Measurements from ENCODE around the gene ZNF333. TPM values are rescaled to one million over a fixed set of nuclear protein-coding genes. Genes with fewer than 3 reads are reported as not detected.

Gene ZNF333
- polyA plus RNA-seq, 2 donors: 4.0 to 6.9 TPM

GRCh38 chr19:14694641-14695266 lies 4.9 kb downstream of the ZNF333 start:
- Histone ChIP-seq H3K27ac (ENCODE audit: low read depth in 2 of 2, low read length in 1 of 2) (no peak overlapping the region), H3K9me3 (ENCODE audit: control insufficient read depth in 2 of 2, insufficient read depth in 1 of 2, low read depth in 1 of 2, low read length in 1 of 2) (no peaks in the 10 kb centered on the region), H3K4me3 (ENCODE audit: low read depth in 1 of 2, low read length in 2 of 2) (no peak overlapping the region), H3K4me1 (ENCODE audit: control insufficient read depth in 2 of 2, insufficient read depth in 2 of 2, low read length in 1 of 2) (no peaks in the 10 kb centered on the region), H3K27me3 (ENCODE audit: control insufficient read depth in 1 of 2, insufficient read depth in 2 of 2, low read length in 2 of 2) (no peaks in the 10 kb centered on the region), H3K36me3 (ENCODE audit: control insufficient read depth in 2 of 2, insufficient read depth in 2 of 2, low read length in 1 of 2) (peaks cover 14 to 18% of the 10 kb centered on the region in 2 donors)
- 78 to 81% methylated on average over 13 of the region's 13 CpGs for WGBS, 2 donors

- no peaks in the 10 kb centered on the region for H3K4me1 ChIP-seq (ENCODE audit: control insufficient read depth in 2 of 2, insufficient read depth in 2 of 2, low read length in 1 of 2)
- H3K27me3 ChIP-seq (ENCODE audit: control insufficient read depth in 1 of 2, insufficient read depth in 2 of 2, low read length in 2 of 2): no peaks in the 10 kb centered on the region
- no peak overlapping the region for H3K27ac ChIP-seq (ENCODE audit: low read depth in 2 of 2, low read length in 1 of 2)
- H3K4me3 ChIP-seq (ENCODE audit: low read depth in 1 of 2, low read length in 2 of 2): no peak overlapping the region
- H3K9me3 ChIP-seq (ENCODE audit: control insufficient read depth in 2 of 2, insufficient read depth in 1 of 2, low read depth in 1 of 2, low read length in 1 of 2): no peaks in the 10 kb centered on the region
- WGBS, 2 donors: 93 to 95% methylated on average over 5 of the region's 5 CpGs
- peaks cover 19 to 20% of the 10 kb centered on the region in 2 donors for H3K36me3 ChIP-seq (ENCODE audit: control insufficient read depth in 2 of 2, insufficient read depth in 2 of 2, low read length in 1 of 2)
Observed at GRCh38 chr19:14695471-14695870, 5.6 kb downstream of the ZNF333 start.

GRCh38 chr19:14699641-14700040 lies 9.8 kb downstream of the ZNF333 start:
- Histone ChIP-seq H3K4me3 (ENCODE audit: low read depth in 1 of 2, low read length in 2 of 2) (no peak overlapping the region), H3K27ac (ENCODE audit: low read depth in 2 of 2, low read length in 1 of 2) (no peak overlapping the region), H3K9me3 (ENCODE audit: control insufficient read depth in 2 of 2, insufficient read depth in 1 of 2, low read depth in 1 of 2, low read length in 1 of 2) (peaks cover 0 to 6% of the 10 kb centered on the region in 2 donors), H3K4me1 (ENCODE audit: control insufficient read depth in 2 of 2, insufficient read depth in 2 of 2, low read length in 1 of 2) (peaks cover 0 to 3% of the 10 kb centered on the region in 2 donors), H3K27me3 (ENCODE audit: control insufficient read depth in 1 of 2, insufficient read depth in 2 of 2, low read length in 2 of 2) (no peaks in the 10 kb centered on the region), H3K36me3 (ENCODE audit: control insufficient read depth in 2 of 2, insufficient read depth in 2 of 2, low read length in 1 of 2) (peaks cover 35 to 45% of the 10 kb centered on the region in 2 donors)
- 88 to 90% methylated on average over 8 of the region's 8 CpGs for WGBS, 2 donors

GRCh38 chr19:14700711-14701375 lies 11.0 kb downstream of the ZNF333 start:
- Histone ChIP-seq H3K27ac (ENCODE audit: low read depth in 2 of 2, low read length in 1 of 2) (no peak overlapping the region), H3K27me3 (ENCODE audit: control insufficient read depth in 1 of 2, insufficient read depth in 2 of 2, low read length in 2 of 2) (no peaks in the 10 kb centered on the region), H3K4me1 (ENCODE audit: control insufficient read depth in 2 of 2, insufficient read depth in 2 of 2, low read length in 1 of 2) (peaks cover 0 to 3% of the 10 kb centered on the region in 2 donors), H3K36me3 (ENCODE audit: control insufficient read depth in 2 of 2, insufficient read depth in 2 of 2, low read length in 1 of 2) (peaks cover 32 to 48% of the 10 kb centered on the region in 2 donors), H3K9me3 (ENCODE audit: control insufficient read depth in 2 of 2, insufficient read depth in 1 of 2, low read depth in 1 of 2, low read length in 1 of 2) (peaks cover 0 to 6% of the 10 kb centered on the region in 2 donors), H3K4me3 (ENCODE audit: low read depth in 1 of 2, low read length in 2 of 2) (no peak overlapping the region)
- WGBS, 2 donors: 94 to 96% methylated on average over 9 of the region's 9 CpGs

- Histone ChIP-seq H3K27ac (ENCODE audit: low read depth in 2 of 2, low read length in 1 of 2) (no peak overlapping the region), H3K4me3 (ENCODE audit: low read depth in 1 of 2, low read length in 2 of 2) (no peak overlapping the region), H3K9me3 (ENCODE audit: control insufficient read depth in 2 of 2, insufficient read depth in 1 of 2, low read depth in 1 of 2, low read length in 1 of 2) (peaks cover 0 to 6% of the 10 kb centered on the region in 2 donors), H3K36me3 (ENCODE audit: control insufficient read depth in 2 of 2, insufficient read depth in 2 of 2, low read length in 1 of 2) (peaks cover 43 to 58% of the 10 kb centered on the region in 2 donors), H3K4me1 (ENCODE audit: control insufficient read depth in 2 of 2, insufficient read depth in 2 of 2, low read length in 1 of 2) (peaks cover 0 to 3% of the 10 kb centered on the region in 2 donors), H3K27me3 (ENCODE audit: control insufficient read depth in 1 of 2, insufficient read depth in 2 of 2, low read length in 2 of 2) (no peaks in the 10 kb centered on the region)
- WGBS, 2 donors: 89 to 94% methylated on average over 6 of the region's 6 CpGs
Observed at GRCh38 chr19:14703833-14704232, 14.0 kb downstream of the ZNF333 start.

- Histone ChIP-seq H3K36me3 (ENCODE audit: control insufficient read depth in 2 of 2, insufficient read depth in 2 of 2, low read length in 1 of 2) (peaks cover 44 to 58% of the 10 kb centered on the region in 2 donors), H3K27ac (ENCODE audit: low read depth in 2 of 2, low read length in 1 of 2) (no peak overlapping the region), H3K9me3 (ENCODE audit: control insufficient read depth in 2 of 2, insufficient read depth in 1 of 2, low read depth in 1 of 2, low read length in 1 of 2) (peaks cover 0 to 6% of the 10 kb centered on the region in 2 donors), H3K27me3 (ENCODE audit: control insufficient read depth in 1 of 2, insufficient read depth in 2 of 2, low read length in 2 of 2) (no peaks in the 10 kb centered on the region), H3K4me1 (ENCODE audit: control insufficient read depth in 2 of 2, insufficient read depth in 2 of 2, low read length in 1 of 2) (peaks cover 0 to 3% of the 10 kb centered on the region in 2 donors), H3K4me3 (ENCODE audit: low read depth in 1 of 2, low read length in 2 of 2) (no peak overlapping the region)
- WGBS, 2 donors: 87 to 93% methylated on average over 6 of the region's 6 CpGs
Observed at GRCh38 chr19:14704450-14704849, 14.6 kb downstream of the ZNF333 start.

- WGBS, 2 donors: 93 to 99% methylated on average over 4 of the region's 4 CpGs
- Histone ChIP-seq H3K27me3 (ENCODE audit: control insufficient read depth in 1 of 2, insufficient read depth in 2 of 2, low read length in 2 of 2) (no peaks in the 10 kb centered on the region), H3K4me1 (ENCODE audit: control insufficient read depth in 2 of 2, insufficient read depth in 2 of 2, low read length in 1 of 2) (no peaks in the 10 kb centered on the region), H3K27ac (ENCODE audit: low read depth in 2 of 2, low read length in 1 of 2) (no peak overlapping the region), H3K4me3 (ENCODE audit: low read depth in 1 of 2, low read length in 2 of 2) (no peak overlapping the region), H3K9me3 (ENCODE audit: control insufficient read depth in 2 of 2, insufficient read depth in 1 of 2, low read depth in 1 of 2, low read length in 1 of 2) (peaks cover 29 to 47% of the 10 kb centered on the region in 2 donors), H3K36me3 (ENCODE audit: control insufficient read depth in 2 of 2, insufficient read depth in 2 of 2, low read length in 1 of 2) (peaks cover 47 to 60% of the 10 kb centered on the region in 2 donors)
Observed at GRCh38 chr19:14715841-14716240, 26.0 kb downstream of the ZNF333 start.

GRCh38 chr19:14718522-14719116 lies 28.8 kb downstream of the ZNF333 start:
- Histone ChIP-seq H3K4me3 (ENCODE audit: low read depth in 1 of 2, low read length in 2 of 2) (no peak overlapping the region), H3K36me3 (ENCODE audit: control insufficient read depth in 2 of 2, insufficient read depth in 2 of 2, low read length in 1 of 2) (peaks cover 42 to 47% of the 10 kb centered on the region in 2 donors), H3K27ac (ENCODE audit: low read depth in 2 of 2, low read length in 1 of 2) (no peak overlapping the region), H3K27me3 (ENCODE audit: control insufficient read depth in 1 of 2, insufficient read depth in 2 of 2, low read length in 2 of 2) (no peaks in the 10 kb centered on the region), H3K4me1 (ENCODE audit: control insufficient read depth in 2 of 2, insufficient read depth in 2 of 2, low read length in 1 of 2) (no peaks in the 10 kb centered on the region), H3K9me3 (ENCODE audit: control insufficient read depth in 2 of 2, insufficient read depth in 1 of 2, low read depth in 1 of 2, low read length in 1 of 2) (peaks cover 29 to 48% of the 10 kb centered on the region in 2 donors)
- WGBS, 2 donors: 95% methylated on average over 18 of the region's 18 CpGs

- WGBS, 2 donors: 98 to 99% methylated on average over 3 of the region's 3 CpGs
- Histone ChIP-seq H3K4me1 (ENCODE audit: control insufficient read depth in 2 of 2, insufficient read depth in 2 of 2, low read length in 1 of 2) (no peaks in the 10 kb centered on the region), H3K36me3 (ENCODE audit: control insufficient read depth in 2 of 2, insufficient read depth in 2 of 2, low read length in 1 of 2) (peaks cover 42 to 43% of the 10 kb centered on the region in 2 donors), H3K4me3 (ENCODE audit: low read depth in 1 of 2, low read length in 2 of 2) (no peak overlapping the region), H3K9me3 (ENCODE audit: control insufficient read depth in 2 of 2, insufficient read depth in 1 of 2, low read depth in 1 of 2, low read length in 1 of 2) (peaks cover 29 to 50% of the 10 kb centered on the region in 2 donors), H3K27me3 (ENCODE audit: control insufficient read depth in 1 of 2, insufficient read depth in 2 of 2, low read length in 2 of 2) (no peaks in the 10 kb centered on the region), H3K27ac (ENCODE audit: low read depth in 2 of 2, low read length in 1 of 2) (no peak overlapping the region)
Observed at GRCh38 chr19:14719162-14719561, 29.3 kb downstream of the ZNF333 start.

Measured in esophagus (tissue), 2 donors.